ENCODE data around the gene CFAP97D2.
"Not testable (repeated sequence)": the region's sequence is repeated elsewhere in the genome, so short reads cannot be mapped to it uniquely, and the experiment has no call there.

The CFAP97D2 gene

DNA sequence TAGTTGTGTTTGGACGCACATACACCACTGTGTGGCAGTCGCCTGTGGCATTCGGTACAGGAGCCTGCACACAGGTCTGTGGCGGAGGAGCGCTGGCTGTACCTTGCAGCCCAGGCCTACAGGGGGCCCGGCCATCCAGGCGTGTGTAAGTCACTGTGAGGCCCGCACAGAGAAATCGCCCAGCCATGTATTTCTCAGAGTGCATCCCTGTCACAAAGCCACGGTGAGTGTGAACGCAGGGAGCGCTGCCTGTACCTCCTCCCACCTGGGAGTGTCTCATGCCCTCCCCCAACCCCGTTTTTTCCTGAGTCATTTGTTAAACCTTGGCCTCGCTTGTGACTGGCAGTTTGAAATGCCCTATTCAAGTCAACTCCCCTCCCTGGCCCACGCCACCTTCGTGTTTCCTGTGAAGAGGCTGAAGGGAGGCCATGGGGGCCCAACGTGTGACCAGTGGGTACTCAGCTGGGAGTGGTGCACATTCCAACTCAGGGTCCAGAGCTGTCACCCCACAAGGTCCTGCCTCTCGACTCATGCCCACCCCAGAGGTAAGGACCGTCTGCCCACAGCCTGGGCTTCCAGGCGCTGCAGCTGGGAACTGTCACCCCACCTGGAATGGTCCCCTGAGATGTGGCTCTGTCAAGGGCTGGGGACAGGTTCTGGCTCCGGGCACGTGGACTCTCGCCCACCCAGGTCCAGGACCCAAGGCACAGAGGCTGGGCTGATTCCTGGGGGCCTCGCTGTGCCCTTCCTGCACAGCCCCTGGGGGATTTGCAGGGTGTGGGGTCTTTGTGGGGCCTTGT, 35.1 kb upstream of the CFAP97D2 start:
- DNase-seq, result no peak

- no peak for DNase-seq
Observed at GRCh38 chr13:114144606-114145244, 34.3 kb upstream of the CFAP97D2 start.

GRCh38 chr13:114145256-114145655, 33.8 kb upstream of the CFAP97D2 start:
- DNase-seq, result no peak

- DNase-seq, result no peak
Observed at GRCh38 chr13:114145722-114146121, 33.3 kb upstream of the CFAP97D2 start.

- DNase-seq, result no peak
Observed at GRCh38 chr13:114146173-114146572, 32.9 kb upstream of the CFAP97D2 start.

DNA sequence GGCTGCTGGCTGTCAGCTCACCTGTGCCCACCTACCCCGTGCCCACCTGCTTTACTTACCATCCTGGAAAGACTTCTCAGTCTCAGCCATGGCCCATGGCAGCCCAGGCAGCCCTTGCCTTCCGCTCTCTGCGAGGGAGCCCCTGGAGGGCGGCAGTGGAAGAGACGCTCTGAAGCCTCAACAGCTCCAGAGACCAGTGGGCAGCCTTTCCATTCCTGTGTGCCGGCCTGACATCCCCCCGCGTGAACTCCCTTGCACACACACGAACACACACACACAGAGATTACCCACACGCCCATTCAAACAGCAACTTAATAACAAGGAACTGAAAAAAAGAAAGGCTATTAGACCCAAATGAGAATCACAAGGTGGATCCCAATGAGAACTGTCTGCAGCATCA, 32.4 kb upstream of the CFAP97D2 start:
- no peak for DNase-seq

- DNase-seq, result no peak
Observed at GRCh38 chr13:114147803-114148520, 31.1 kb upstream of the CFAP97D2 start.

- peak; percentile 97 for DNase-seq
Observed at GRCh38 chr13:114148521-114148855, 30.6 kb upstream of the CFAP97D2 start.

GRCh38 chr13:114148886-114149285, 30.2 kb upstream of the CFAP97D2 start:
- not testable (repeated sequence) for DNase-seq

GRCh38 chr13:114149774-114150740, 29.0 kb upstream of the CFAP97D2 start:
- DNase-seq, result no peak

- no peak for DNase-seq
Observed at GRCh38 chr13:114151031-114151430, 28.0 kb upstream of the CFAP97D2 start.

DNA sequence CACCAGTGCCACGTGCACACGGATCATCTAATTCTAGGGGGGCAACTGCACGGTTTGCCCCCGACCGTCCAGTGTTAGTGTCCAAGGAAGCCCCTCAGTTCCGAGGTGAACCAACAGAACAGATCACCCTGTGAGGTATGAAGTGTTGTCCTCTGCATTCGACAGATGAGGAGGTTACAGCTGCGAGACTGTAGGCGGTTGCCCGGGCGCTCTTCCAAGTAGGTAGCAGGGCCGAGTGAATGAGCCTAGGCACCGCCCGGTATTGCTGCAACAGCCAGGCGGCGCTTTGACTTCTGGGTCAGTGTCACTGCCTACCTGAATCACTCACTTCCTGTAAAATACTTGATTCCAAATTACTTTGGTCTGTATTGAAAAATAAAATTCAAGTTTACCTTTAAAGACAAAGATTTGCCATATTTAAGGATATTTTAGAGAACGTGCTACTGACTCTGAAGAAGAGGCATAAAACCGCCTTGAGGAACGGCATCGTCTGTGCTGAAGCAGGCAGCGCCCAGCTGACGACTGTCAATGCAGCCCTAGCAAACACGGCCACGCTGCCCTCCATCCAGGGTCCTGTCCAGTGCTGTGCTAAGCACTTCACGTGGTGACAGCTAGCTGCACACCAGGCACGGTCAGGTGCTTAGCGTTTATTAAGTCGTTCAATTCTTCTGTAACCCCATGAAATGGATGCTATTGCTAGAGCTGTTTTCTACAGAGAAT, 27.3 kb upstream of the CFAP97D2 start:
- peak; percentile 73 for DNase-seq

- DNase-seq, result no peak
Observed at GRCh38 chr13:114152285-114152645, 26.8 kb upstream of the CFAP97D2 start.

GRCh38 chr13:114152831-114153371, 26.2 kb upstream of the CFAP97D2 start:
- DNase-seq, result no peak

DNA sequence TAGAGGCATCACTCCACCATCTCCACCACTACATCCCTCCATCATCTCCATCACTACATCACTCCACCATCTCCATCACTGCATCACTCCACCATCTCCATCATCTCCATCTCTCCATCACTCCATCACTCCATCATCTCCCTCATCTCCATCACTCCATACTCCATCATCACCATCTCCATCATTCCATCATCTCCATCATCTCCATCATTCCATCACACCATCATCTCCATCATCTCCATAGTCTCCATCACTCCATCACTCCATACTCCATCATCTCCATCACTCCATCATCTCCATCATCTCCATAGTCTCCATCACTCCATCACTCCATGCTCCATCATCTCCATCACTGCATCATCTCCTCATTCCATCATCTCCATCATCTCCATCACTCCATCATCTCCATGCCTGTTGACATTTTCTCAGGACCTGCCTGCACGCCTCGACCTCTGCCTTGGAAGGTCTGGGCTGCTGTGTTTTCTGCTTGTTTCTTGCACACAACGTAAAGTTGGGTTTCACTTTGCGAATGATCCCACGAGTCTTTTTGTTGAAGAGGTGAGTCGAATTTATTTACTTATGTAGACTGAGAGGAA, 25.5 kb upstream of the CFAP97D2 start:
- no peak for DNase-seq

- DNase-seq, result no peak
Observed at GRCh38 chr13:114154476-114154875, 24.6 kb upstream of the CFAP97D2 start.

DNA sequence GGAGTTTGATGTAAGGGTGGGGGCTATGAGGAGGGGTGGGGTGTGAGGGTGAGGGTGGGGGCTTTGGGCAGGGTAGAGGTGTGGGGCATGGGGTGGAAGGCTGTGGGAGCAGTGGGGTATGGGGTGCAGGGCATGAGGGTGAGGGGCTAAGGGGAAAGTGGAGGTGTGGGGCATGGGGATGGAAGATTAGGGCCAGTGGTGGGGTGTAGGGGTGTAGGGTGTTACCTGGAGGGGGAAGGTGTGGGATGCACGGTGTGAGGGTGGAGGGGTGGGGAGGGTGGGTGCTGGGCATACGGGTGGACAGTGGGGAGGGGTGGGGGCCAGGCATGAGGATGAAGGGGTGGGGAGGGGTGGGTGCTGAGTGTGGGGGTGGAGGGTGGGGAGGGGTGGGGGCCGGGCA, 23.7 kb upstream of the CFAP97D2 start:
- DNase-seq, result no peak

GRCh38 chr13:114155926-114156883, 22.9 kb upstream of the CFAP97D2 start:
- no peak for DNase-seq

GRCh38 chr13:114157869-114158495, 21.1 kb upstream of the CFAP97D2 start:
- no peak for DNase-seq

All from CD4-positive, alpha-beta T cell treated with Interleukin-4 for 4 hours (primary cell).